NCI-H2107 treated with DMSO at 0.1 percent for 48 hours (cell line): ENCODE data around the gene TSPY4.
"Not testable (repeated sequence)": the region's sequence is repeated elsewhere in the genome, so short reads cannot be mapped to it uniquely, and the experiment has no call there.

ENCODE experiments used
- DNase-seq: peaks from one replicate; lab custom pipeline; 2025; ENCODE audit not compliant: unreplicated experiment; lab: John Stamatoyannopoulos, UW

Gene TSPY4

DNA sequence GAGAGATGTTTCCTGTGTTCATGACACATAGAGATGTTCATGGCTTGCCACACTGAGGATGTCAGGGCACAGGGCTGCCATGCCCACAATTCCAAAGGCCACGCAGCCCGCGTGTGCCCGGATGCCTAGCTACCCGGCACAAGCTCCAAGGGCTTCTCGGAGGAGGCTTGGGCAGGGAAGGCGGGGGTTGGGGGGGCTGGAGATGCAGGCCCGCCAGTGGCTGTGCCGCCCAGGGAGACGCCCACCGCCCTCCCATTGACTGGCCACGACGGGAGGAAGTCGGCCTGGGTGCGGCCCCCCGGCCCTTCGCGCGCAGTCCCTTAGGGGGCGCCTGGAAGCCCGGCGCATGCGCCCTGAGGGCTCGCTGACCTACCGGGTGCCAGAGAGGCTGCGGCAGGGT is at the start of gene TSPY4:
Gene TSPY4, plus strand, starts transcription at position 301 of the 400 bp plus-strand sequence. Its CDS starts 46 bp downstream, at position 347.
- DNase-seq, result not testable (repeated sequence)

GRCh38 chrY:9320996-9321395 is 16.3 kb upstream of the TSPY4 start:
- no peak for DNase-seq

DNA sequence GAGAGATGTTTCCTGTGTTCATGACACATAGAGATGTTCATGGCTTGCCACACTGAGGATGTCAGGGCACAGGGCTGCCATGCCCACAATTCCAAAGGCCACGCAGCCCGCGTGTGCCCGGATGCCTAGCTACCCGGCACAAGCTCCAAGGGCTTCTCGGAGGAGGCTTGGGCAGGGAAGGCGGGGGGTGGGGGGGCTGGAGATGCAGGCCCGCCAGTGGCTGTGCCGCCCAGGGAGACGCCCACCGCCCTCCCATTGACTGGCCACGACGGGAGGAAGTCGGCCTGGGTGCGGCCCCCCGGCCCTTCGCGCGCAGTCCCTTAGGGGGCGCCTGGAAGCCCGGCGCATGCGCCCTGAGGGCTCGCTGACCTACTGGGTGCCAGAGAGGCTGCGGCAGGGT is 20.2 kb downstream of the TSPY4 start, which contains the start of gene TSPY8:
Gene TSPY8, plus strand, starts transcription at position 301 of the 400 bp plus-strand sequence. Its CDS starts 46 bp downstream, at position 347.
- DNase-seq, result not testable (repeated sequence)
